H9 (cell line): ENCODE measurements around the gene ELMOD2. TPM values are rescaled to one million over a fixed set of nuclear protein-coding genes. Genes with fewer than 3 reads are reported as not detected.
A peak's percentile ranks its signal among the peaks of the same experiment; 100 is the strongest.

Experiments
- DNase-seq: peaks from one replicate; pipeline ENCODE4 v3.0.0-alpha.2; 2017
- H2AFZ ChIP-seq: one replicate; pipeline ENCODE4 v1.6.1; 2013; ENCODE audit warnings: mild to moderate bottlenecking, low read length, control low read depth, moderate library complexity
- H2AK5ac ChIP-seq: 2 replicates; pipeline ENCODE4 v1.6.1; 2013; ENCODE audit warnings: low read length, control low read depth, mixed read lengths; ENCODE audit not compliant: insufficient read length
- H2BK120ac ChIP-seq: one replicate; pipeline ENCODE4 v1.6.1; 2013; ENCODE audit warnings: low read depth, mild to moderate bottlenecking, low read length, control low read depth, inconsistent platforms; ENCODE audit not compliant: poor library complexity, severe bottlenecking
- H2BK12ac ChIP-seq: 2 replicates; pipeline ENCODE4 v1.6.1; 2013; ENCODE audit warnings: low read length, control low read depth, mixed read lengths, low read depth; ENCODE audit not compliant: insufficient read length
- H2BK15ac ChIP-seq: 2 replicates; pipeline ENCODE4 v1.6.1; 2013; ENCODE audit warnings: low read depth, low read length, control low read depth
- H2BK20ac ChIP-seq: one replicate; pipeline ENCODE4 v1.6.1; 2013; ENCODE audit warnings: low read depth, mild to moderate bottlenecking, low read length, control low read depth, inconsistent platforms; ENCODE audit not compliant: poor library complexity, severe bottlenecking
- H2BK5ac ChIP-seq: 2 replicates; pipeline ENCODE4 v1.6.1; 2013; ENCODE audit warnings: low read length, control low read depth, mixed read lengths; ENCODE audit not compliant: insufficient read length
- H3K14ac ChIP-seq: 2 replicates; pipeline ENCODE4 v1.6.1; 2013; ENCODE audit warnings: low read length, control low read depth; ENCODE audit not compliant: insufficient read depth
- H3K18ac ChIP-seq: 2 replicates; pipeline ENCODE4 v1.6.1; 2013; ENCODE audit warnings: low read depth, mild to moderate bottlenecking, mixed read lengths, low read length, control low read depth; ENCODE audit not compliant: insufficient read length
- H3K23ac ChIP-seq: 2 replicates; pipeline ENCODE4 v1.6.1; 2013; ENCODE audit warnings: low read length, control low read depth, mixed read lengths, low read depth; ENCODE audit not compliant: insufficient read length
- H3K23me2 ChIP-seq: 2 replicates; pipeline ENCODE4 v1.6.1; 2013; ENCODE audit warnings: low read depth, mild to moderate bottlenecking, mixed read lengths, low read length, control low read depth; ENCODE audit not compliant: insufficient read length, poor library complexity, severe bottlenecking
- H3K27ac ChIP-seq: 2 replicates; pipeline ENCODE4 v1.5.1; 2013; ENCODE audit warnings: low read length, control low read depth, mixed read lengths, low read depth; ENCODE audit not compliant: insufficient read length
- H3K27me3 ChIP-seq: 2 replicates; pipeline ENCODE4 v1.6.1; 2013; ENCODE audit warnings: low read length, control low read depth, inconsistent platforms; ENCODE audit not compliant: insufficient read depth
- H3K4ac ChIP-seq: 2 replicates; pipeline ENCODE4 v1.6.1; 2013; ENCODE audit warnings: low read depth, mild to moderate bottlenecking, control low read depth, inconsistent platforms, low read length, moderate library complexity
- H3K4me1 ChIP-seq: 2 replicates; pipeline ENCODE4 v1.6.1; 2013; ENCODE audit warnings: low read length, control low read depth, inconsistent platforms; ENCODE audit not compliant: insufficient read depth
- H3K4me2 ChIP-seq: 2 replicates; pipeline ENCODE4 v1.6.1; 2013; ENCODE audit warnings: low read length, control low read depth, mixed read lengths; ENCODE audit not compliant: insufficient read length, insufficient read depth
- H3K56ac ChIP-seq: 2 replicates; pipeline ENCODE4 v1.6.1; 2013; ENCODE audit warnings: low read depth, mild to moderate bottlenecking, mixed read lengths, low read length, control low read depth; ENCODE audit not compliant: insufficient read length
- H3K79me1 ChIP-seq: 2 replicates; pipeline ENCODE4 v1.6.1; 2013; ENCODE audit warnings: low read depth, mild to moderate bottlenecking, moderate library complexity, low read length, control low read depth, inconsistent platforms; ENCODE audit not compliant: insufficient read depth, poor library complexity, severe bottlenecking
- H3K79me2 ChIP-seq: 2 replicates; pipeline ENCODE4 v1.6.1; 2013; ENCODE audit warnings: low read length, control low read depth, inconsistent platforms; ENCODE audit not compliant: insufficient read depth
- H3K9ac ChIP-seq: 2 replicates; pipeline ENCODE4 v1.6.1; 2013; ENCODE audit warnings: low read length, control low read depth, mixed read lengths; ENCODE audit not compliant: insufficient read length; ENCODE audit errors: extremely low read depth
- H3K9me3 ChIP-seq: one replicate; pipeline ENCODE4 v1.6.1; 2013; ENCODE audit warnings: low read depth, low read length, inconsistent platforms; ENCODE audit not compliant: control insufficient read depth
- H3T11ph ChIP-seq: one replicate; pipeline ENCODE4 v1.6.1; 2013; ENCODE audit warnings: mild to moderate bottlenecking, low read length, control low read depth, inconsistent platforms
- H4K20me1 ChIP-seq: one replicate; pipeline ENCODE4 v1.6.1; 2013; ENCODE audit not compliant: control insufficient read depth, insufficient read length, insufficient read depth
- H4K5ac ChIP-seq: 2 replicates; pipeline ENCODE4 v1.6.1; 2013; ENCODE audit warnings: low read depth, mild to moderate bottlenecking, mixed read lengths, low read length, control low read depth; ENCODE audit not compliant: insufficient read length
- H4K8ac ChIP-seq: replicated peaks from 2 replicates; pipeline ENCODE4 v1.6.1; 2013; ENCODE audit warnings: low read length, control low read depth, mixed read lengths, low read depth; ENCODE audit not compliant: insufficient read length
- H4K91ac ChIP-seq: 2 replicates; pipeline ENCODE4 v1.6.1; 2013; ENCODE audit warnings: low read depth, mild to moderate bottlenecking, moderate library complexity, mixed read lengths, low read length, control low read depth; ENCODE audit not compliant: insufficient read length
- H3K27ac Mint-ChIP-seq, 3 experiments: 2 replicates in 2 of 3; 3 replicates in 1 of 3; pipeline ENCODE4 v1.8.0; 2020 to 2021; ENCODE audit warnings: mixed read lengths in 3 of 3, mild to moderate bottlenecking in 1 of 3, moderate library complexity in 1 of 3
- H3K27me3 Mint-ChIP-seq: 2 replicates; pipeline ENCODE4 v1.8.0; 2021; ENCODE audit warnings: low read depth, mild to moderate bottlenecking, moderate library complexity, mixed read lengths
- H3K36me3 Mint-ChIP-seq, 3 experiments: 2 replicates in 2 of 3; 3 replicates in 1 of 3; pipeline ENCODE4 v1.8.0; 2020 to 2021; ENCODE audit warnings: low read depth in 3 of 3, mixed read lengths in 3 of 3; ENCODE audit not compliant: insufficient read depth in 1 of 3
- H3K4me1 Mint-ChIP-seq, 2 experiments: 2 replicates each; pipeline ENCODE4 v1.8.0; 2020; ENCODE audit warnings: mixed read lengths in 2 of 2
- H3K4me3 Mint-ChIP-seq, 2 experiments: 2 replicates in 1 of 2; 3 replicates in 1 of 2; pipeline ENCODE4 v1.8.0; 2020 to 2021; ENCODE audit warnings: mild to moderate bottlenecking in 2 of 2, mixed read lengths in 2 of 2, moderate library complexity in 1 of 2
- H3K9me3 Mint-ChIP-seq, 2 experiments: 2 replicates in 1 of 2; 3 replicates in 1 of 2; pipeline ENCODE4 v1.8.0; 2020; ENCODE audit warnings: mild to moderate bottlenecking in 2 of 2, mixed read lengths in 2 of 2, moderate library complexity in 1 of 2
- CTCF ChIP-seq: fragments of 200-600 bp; sonication (generic); conservative IDR thresholded peaks from 3 replicates; pipeline ENCODE4 v1.8.0; 2021; ENCODE audit warnings: antibody characterized with exemption, mild to moderate bottlenecking
- WGBS: extraction: QIAGEN DNeasy Blood & Tissue Kit; methylation state at CpG from one replicate; pipeline ENCODE4 v1.1.7; 2013; ENCODE audit warnings: missing lambda C conversion rate, low lambda C conversion rate, mixed read lengths; ENCODE audit not compliant: insufficient read length; ENCODE audit errors: extremely low coverage; 5-methylcytosine and 5-hydroxymethylcytosine counted together
- total RNA-seq: library from RNA; stranded (reverse); gene quantifications from 2 replicates; pipeline ENCODE4 v1.2.1, GENCODE V29; 2021

ELMOD2 gene
- total RNA-seq, 1 experiment from 2014 or later: 26.3 TPM

- Histone ChIP-seq H3K4ac (no peak overlapping the region), H4K91ac (no peak overlapping the region), H3K23ac (no peak overlapping the region), H3K18ac (no peak overlapping the region), H2BK120ac (no peak overlapping the region), H3K9me3 (no peaks in the 10 kb centered on the region), H3K56ac (no peak overlapping the region), H2BK12ac (no peak overlapping the region), H3K14ac (no peak overlapping the region), H3K27me3 (no peaks in the 10 kb centered on the region; the same call in 1 of the 2 replicates), H3K27ac (no peak overlapping the region), H3K4me2 (peak overlapping the region; percentile 40), H4K20me1 (no peaks in the 10 kb centered on the region), H4K8ac (no peak overlapping the region), H2AFZ (no peak overlapping the region), H2BK15ac (no peak overlapping the region), H3K9ac (no peak overlapping the region), H3T11ph (no peak overlapping the region), H4K5ac (no peak overlapping the region), H3K79me1 (no peaks in the 10 kb centered on the region), H2BK20ac (no peak overlapping the region), H3K4me1 (no peaks in the 10 kb centered on the region), H3K79me2 (no peaks in the 10 kb centered on the region), H2AK5ac (no peak overlapping the region), H3K23me2 (no peaks in the 10 kb centered on the region), H2BK5ac (no peak overlapping the region)
- Mint-ChIP-seq H3K9me3 (no peaks in the 10 kb centered on the region), H3K36me3 (peaks cover 7 to 21% (median 11%) of the 10 kb centered on the region in 3 experiments; a peak in 6 of 7 replicates), H3K27me3 (peaks cover 31% of the 10 kb centered on the region), H3K4me1 (peaks cover 8 to 12% of the 10 kb centered on the region in 2 experiments), H3K27ac (no peak overlapping the region), H3K4me3 (peak overlapping the region; percentile 83 to 89; a peak in 3 of 5 replicates)
- WGBS: no CpG with 5 or more reads among the region's 8 CpGs
- no peak for DNase-seq
- TF ChIP-seq CTCF: no peak
These were observed 555 bp upstream of the ELMOD2 start for GRCh38 chr4:140523370-140523856.
